DMS 273 treated with DMSO at 0.1 percent for 48 hours (cell line): ENCODE measurements around the gene BLTP3A.

Source experiments
- DNase-seq: peaks from one replicate; lab custom pipeline; 2025; lab: John Stamatoyannopoulos, UW

The BLTP3A gene

DNA sequence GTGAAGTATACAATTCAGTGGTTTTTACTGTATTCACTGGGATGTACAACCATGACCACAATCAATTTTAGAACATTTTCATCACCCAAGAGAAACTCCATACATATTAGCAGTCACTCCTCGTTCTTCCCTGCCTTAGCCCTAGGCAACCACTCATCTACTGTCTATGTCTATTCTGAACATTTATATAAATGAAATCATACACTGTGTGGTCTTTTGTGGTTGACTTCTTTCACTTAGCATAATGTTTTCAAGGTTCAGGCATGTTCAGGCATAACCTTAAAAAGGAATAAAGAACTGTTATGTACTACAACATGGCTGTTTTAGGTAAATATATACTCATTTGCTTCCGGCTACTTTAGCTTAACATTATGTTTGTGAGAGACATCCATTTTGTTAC is 37.3 kb downstream of the BLTP3A start:
- DNase-seq = no peak

DNA sequence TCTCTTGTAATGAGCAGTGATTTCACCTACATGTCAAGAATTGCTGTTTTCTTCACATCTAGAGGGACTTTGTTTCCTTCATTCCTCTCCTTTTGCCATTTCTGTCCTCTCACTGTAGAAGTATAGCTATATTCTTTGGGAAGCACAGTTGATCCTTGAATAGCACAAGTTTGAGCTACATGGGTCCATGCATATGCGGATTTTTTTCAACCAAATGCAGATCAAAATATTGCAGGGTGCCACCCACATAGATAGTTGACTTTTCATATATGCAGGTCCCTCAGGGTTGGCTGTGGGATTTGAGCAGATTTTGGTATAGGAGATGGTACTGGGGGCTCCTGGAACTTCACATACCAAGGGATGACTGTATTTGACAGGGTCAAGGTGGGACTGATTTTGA is 41.1 kb downstream of the BLTP3A start:
- DNase-seq = no peak

DNA sequence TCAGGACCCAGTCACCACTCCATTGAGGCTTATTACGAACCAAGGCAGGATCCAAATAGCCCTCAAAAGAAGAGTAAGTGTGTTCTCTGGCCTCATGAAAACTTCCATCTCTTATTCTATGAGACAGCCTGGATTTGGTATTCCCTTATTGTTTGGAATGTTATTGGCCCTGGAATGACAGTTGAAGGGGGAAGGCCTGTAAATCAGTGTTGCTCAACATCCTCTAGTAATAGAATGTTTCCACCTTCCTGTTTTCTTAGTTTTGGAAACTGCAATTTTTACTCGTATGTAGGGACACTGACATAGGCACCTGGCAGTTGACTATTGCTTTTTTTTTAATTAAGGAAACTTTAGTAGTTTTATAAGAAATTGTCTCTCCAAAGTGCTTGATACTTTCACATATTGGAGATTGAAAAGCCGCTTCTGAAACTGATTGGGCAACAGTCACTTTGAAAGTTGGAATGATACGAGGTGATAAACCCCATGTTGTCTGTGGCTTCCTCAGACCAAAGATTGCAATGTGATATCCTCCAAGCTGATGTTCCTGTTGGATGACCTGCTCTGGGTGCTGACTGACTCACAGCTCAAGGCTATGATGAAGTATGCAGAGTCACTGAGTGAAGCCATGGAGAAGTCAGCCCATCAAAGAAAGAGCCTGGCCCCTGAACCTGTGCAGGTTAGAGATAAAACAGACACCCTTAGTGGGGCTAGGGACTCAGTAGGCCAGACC is 43.1 kb downstream of the BLTP3A start:
- DNase-seq = no peak

DNA sequence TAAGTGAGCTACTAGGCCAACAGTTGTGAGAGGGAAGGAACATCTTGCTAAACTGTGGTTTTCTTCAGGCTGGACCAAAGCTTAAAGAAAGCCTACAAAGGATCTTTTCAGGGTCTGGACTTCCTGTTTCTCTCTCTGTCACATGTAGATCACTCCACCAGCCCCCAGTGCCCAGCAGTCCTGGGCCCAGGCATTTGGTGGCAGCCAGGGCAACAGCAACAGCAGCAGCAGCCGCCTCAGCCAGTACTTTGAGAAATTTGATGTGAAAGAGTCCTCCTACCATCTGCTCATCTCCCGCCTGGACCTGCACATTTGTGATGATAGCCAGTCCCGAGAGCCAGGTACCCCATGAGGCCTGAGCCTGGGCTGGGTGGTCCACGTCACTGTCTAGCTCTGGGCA is 44.1 kb downstream of the BLTP3A start:
- no peak for DNase-seq

DNA sequence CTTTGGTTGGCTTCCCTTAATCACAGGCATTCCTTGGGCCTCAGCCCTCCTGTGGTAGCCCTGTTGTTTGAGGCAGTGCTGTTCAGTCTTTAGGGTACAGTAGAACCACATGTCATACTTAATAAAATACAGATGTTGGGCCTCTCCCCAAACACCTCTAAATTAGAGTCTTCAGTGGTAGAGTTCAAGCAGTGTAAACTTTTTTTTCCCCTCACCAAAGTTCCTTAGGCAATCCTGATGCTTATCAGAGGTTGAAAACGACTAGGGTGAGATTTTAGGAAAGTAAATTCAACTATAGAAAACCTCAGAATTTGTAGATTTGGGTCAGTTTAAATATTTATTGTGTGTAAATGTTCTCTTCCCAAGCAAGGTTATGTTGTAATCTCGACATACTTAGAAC is 44.6 kb downstream of the BLTP3A start:
- DNase-seq = no peak

DNA sequence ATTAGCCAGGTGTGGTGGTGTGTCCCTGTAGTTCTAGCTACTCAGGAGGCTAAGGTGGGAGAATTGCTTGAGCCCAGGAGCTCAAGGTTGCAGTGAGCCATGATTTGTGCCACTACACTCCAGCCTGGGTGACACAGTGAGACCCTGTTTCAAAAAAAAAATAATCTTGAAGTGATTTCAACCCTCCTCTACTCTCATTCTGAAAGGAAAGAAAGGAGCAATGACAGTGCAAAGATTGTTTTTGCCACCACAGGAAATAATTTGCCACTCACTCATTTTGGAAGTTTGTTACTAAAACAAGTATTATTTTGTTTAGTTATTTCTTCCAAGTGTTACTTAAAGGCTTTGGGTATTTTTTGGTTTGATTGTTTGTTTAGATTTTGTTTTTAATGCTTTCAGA is 45.6 kb downstream of the BLTP3A start:
- no peak for DNase-seq

DNA sequence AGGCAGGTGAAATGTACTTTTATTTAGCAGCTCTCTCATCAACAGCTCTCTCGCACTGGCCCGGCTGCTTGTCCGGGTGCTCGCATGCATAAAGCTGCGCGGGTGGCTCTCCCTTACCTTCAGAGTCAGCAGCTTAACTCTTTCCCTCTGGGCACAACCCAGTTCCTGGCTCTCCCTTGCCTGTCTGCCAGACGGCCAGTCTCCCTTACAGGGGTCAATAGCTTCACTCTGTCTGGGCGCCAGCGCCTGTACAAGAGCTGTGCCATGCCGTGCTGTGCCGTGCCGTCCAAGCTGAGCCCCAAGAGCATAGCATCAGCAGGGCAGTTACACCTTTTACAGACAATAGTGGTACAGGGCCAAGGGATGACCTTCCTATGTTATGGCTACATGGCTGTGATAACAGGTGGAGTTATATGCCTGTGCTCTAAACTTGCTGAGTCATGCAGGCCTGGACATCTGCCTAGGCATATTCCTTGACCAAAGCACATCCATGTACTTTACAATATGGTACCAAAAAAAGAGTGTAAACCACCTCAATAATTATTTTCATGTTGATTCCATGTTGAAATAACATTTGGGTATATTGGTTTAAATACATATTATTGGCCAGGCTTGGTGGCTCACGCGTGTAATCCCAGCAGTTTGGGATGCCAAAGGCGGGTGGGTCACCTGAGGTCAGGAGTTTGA is 47.9 kb downstream of the BLTP3A start:
- no peak for DNase-seq
